GM18498 (cell line): ENCODE data around the gene PIK3CG.
A peak's percentile ranks its signal among the peaks of the same experiment; 100 is the strongest.
"Not testable (repeated sequence)": the region's sequence is repeated elsewhere in the genome, so short reads cannot be mapped to it uniquely, and the experiment has no call there.

Experiments
- ATAC-seq: cut with Tn5 transposase; IDR thresholded peaks from one replicate; pipeline ENCODE4 v1.9.1; 2021; ENCODE audit warnings: mild to moderate bottlenecking, moderate library complexity; ENCODE audit not compliant: unreplicated experiment

The PIK3CG gene

DNA sequence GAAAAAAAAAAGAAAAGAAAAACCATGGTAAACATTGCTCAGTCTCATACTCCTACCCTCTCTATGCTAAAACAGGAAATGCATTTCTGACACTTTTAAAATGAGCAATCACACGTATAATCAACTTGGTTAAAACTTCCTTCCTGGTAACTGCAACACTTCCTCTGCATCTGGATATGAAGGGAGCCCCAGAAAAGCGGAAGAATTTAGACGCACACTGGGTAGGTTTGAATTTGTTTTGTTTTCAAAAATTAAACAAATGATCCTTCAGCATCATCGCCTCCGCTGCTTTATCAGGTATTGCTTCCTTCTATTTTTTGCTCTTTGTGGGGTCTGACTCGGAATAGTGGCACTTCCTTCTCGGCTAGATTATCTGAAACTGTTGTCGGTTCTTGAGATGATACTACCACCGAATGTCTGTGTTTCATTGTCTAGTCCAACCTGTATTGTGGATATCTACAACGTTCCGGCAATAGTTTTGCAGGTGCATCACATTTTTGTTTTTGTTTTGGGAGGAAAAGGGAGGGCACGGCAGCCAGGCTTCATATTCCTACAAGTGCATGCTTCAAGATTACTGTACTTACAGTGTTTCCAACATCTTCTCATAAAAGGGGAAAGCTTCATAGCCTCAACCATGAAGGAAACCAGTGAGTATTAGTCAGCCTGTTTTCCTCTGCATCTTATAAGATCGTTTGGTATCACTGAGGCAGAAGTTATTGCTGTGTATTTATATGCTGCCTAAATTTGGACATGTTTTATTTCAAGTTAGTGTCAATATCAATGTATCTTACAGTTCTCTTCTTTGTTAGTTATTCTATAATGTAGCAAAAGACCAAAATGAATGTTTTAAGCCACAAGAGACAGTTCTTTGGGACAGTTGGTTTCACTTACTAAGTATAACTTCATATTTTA lies at the start of gene PIK3CG:
Gene PIK3CG, plus strand, starts transcription at position 153 of the 912 bp plus-strand sequence. CDS start 2,280 bp downstream, outside the sequence.
- ATAC-seq = peak; percentile 75

DNA sequence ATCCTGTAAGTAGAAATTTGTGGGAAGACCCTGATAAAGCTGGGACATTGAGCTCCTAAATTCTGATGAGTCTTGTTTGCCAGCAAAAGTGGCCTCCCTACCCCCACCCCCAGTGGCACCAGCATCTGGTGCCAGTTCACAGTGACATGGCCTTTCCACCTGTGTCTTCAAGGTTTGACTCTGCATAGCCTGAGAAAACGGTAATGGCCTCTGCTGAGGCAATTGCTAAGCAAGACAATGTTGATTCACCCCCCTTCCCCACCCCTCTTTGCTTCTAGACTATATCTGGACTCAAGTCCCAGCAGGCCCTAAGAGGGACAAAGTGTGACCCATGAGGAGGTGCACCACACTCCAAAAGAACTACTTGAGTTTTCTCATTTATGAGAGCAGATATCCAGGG lies 48.0 kb upstream of the PIK3CG start:
- no peak for ATAC-seq

DNA sequence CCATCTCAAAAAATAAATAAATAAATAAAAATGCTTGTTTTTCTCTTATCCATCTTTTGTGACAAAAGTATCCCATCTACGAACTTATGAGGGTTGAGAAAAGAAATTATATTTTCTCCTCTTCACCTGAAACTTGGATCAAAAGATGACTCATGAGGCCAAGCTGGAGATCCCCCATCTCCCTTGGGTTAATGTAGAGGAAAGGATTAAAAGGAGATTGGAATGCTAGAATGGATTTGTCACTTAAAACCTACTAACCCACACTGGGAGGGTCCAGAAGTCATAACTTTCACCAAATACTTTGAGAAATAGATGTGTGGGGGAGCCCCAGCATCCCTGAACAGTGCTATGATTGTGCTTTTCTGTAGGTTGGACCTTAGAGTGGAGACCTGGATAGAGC lies 46.3 kb upstream of the PIK3CG start:
- ATAC-seq = no peak

DNA sequence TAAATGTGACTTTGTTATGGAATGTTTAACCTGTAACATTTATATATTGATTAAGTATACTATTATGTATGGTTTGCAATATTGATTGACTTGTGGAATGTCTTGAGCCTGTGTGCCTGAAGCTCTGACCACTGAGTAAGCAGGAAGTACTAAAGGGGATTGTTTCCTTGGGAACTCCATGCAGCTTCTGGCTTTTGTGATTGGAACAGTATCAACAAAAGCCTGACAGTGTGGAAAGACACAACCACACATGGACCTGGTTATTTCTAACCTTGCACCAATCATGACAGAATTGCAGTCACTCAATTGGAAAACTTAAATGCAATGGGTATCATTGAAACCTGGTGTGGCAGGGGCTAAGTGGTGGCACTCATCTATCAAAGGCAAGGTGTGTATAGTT lies 45.5 kb upstream of the PIK3CG start:
- no peak for ATAC-seq

DNA sequence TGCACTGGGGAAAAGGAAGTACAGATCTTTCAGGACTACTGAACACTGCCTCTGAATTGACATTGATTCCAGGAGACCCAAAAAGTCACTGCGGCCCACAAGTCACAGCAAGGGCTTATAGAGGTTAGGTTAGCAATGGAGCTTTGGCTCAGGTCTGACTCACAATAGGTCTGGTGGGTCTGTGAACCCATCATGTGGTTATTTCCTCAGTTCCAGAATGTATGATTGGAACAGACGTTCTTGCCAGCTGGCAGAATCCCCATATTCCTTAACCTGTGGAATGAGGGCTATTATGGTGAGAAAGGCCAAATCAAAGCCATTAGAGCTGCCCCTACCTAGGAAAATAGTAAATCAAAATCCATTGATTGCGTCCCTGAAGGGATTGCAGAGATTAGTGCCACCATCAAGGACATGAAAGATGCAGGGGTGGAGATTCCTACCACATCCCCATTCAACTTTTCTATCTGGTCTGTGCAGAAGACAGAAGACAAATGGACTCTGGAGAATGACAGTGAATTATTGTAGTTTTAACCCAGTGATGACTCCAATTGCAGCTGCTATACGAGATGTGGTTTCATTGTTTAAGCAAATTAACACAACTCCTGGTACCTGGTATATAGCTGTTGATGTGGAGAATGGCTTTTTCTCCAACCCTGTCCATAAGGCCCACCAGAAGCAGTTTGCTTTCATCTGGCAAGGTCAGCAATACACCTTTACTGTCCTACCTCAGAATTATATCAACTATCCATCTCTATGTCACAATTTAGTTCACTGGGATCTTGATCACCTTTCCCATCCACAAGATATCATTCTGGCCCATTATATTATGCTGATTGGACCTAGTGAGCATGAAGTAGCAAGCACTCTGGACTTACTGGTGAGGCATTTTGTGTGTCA lies 44.5 kb upstream of the PIK3CG start:
- ATAC-seq = no peak

DNA sequence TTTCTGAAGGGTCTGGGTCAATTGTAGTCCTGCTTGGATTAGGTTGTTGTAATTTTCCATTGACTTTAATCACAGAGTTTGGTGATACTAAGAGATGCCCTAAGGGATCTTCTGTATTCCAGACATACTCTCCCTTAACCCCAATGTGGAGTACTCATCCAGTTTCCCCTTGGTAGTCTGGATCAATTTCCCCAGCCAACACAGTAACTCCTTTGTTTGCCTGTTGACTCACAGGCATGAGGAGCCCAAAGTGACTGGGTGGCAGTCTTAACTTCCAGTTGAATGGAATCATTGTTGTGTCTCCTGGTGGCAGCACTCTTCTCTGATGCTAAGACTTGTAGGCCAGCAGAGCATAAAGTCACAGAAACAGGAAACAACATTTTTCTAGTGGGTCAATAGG lies 41.5 kb upstream of the PIK3CG start:
- ATAC-seq = no peak

DNA sequence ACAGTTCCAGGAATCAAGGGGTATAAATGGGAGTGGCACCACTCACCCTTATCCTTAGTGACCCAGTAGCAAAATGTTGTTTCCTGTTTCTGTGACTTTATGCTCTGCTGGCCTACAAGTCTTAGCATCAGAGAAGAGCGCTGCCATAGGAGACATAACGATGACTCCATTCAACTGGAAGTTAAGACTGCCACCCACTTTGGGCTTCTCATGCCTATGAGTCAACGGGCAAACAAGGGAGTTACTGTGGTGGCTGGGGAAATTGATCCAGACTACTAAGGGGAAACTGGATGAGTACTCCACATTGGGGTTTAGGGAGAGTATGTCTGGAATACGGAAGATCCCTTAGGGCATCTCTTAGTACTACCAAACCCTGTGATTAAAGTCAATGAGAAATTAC lies 40.6 kb upstream of the PIK3CG start:
- ATAC-seq = no peak

DNA sequence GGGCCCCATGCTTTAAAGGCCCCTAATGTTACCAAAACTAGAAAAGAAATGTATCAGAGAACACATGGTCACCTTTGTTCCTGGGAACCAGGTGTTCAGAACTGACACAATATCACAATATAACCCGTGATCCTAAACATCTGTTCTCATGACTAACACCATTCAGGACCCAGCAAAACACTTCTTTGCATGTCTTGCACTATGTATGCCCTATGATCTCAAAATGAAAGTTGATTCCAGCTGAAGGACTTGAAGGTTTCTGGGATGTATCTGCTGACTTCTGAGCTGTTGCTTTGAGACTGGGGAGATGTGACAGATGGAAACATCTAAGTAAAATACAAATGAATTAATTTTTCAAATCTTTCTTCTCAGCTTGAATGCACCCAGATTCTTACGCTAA lies 37.5 kb upstream of the PIK3CG start:
- ATAC-seq = no peak

DNA sequence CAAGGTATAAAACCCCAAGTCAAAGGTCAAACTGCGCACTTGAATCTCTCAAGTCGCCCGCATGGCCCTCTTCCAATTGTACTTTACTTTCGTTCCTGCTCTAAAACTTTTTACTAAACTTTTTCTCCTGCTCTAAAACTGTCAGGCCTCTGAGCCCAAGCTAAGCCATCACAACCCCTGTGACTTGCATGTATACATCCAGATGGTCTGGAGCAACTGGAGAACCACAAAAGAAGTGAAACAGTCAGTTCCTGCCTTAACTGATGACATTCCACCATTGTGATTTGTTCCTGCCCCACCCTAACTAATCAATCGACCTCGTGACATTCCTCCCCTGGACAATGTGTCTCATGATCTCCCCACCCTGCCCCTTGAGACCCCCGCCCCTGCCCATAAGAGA lies 35.6 kb upstream of the PIK3CG start:
- no peak for ATAC-seq

DNA sequence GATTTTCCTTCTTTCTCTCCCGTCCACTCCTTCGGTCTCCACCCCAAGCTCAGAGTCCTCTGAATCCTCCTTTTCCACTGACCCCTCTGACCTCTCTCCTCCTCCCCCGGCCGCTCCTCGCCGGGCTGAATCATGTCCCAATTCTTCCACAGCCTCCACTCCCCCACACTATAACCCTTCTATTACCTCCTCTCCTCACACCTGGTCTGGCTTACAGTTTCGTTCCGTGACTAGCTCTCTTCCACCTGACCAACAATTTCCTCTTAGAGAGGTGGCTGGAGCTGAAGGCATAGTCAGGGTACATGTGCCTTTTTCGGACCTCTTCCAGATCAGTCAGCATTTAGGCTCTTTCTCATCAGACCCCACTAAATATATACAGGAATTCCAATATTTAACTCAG lies 34.2 kb upstream of the PIK3CG start:
- not testable (repeated sequence) for ATAC-seq

DNA sequence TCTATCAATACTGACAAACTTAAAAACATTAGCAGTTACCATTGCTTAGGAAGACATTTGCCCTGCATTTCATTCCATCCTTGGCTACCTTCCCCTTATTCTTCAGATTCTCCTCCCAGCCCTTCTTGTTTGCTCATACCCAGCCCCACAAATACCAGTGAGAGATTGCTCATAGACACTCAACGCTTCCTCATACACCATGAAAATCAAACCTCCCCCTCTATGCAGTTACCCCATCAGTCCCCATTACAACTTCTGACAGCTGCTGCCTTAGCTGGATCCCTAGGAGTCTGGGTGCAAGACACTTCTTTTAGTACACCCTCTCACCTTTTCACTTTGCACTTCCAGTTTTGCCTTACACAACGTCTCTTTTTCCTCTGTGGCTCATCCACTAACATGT lies 28.3 kb upstream of the PIK3CG start:
- no peak for ATAC-seq

DNA sequence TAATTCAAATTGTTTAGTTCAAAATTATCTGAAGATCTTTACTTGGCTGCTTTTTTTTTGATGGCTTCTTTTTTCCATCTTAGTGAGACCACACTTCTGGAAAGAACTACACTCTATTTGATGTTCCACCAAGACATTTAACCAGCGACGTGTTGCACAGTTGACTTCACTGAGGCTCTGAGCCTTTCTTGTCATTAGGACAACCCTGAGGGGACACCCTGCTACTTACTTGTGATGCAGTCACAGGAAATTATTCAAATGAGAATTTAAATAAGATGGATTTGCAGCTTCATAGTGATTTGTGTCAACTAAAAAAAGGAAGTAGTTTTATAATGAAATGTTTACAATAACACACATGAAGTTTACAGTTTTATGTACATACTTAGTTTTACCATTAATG lies 25.6 kb upstream of the PIK3CG start:
- ATAC-seq = no peak

DNA sequence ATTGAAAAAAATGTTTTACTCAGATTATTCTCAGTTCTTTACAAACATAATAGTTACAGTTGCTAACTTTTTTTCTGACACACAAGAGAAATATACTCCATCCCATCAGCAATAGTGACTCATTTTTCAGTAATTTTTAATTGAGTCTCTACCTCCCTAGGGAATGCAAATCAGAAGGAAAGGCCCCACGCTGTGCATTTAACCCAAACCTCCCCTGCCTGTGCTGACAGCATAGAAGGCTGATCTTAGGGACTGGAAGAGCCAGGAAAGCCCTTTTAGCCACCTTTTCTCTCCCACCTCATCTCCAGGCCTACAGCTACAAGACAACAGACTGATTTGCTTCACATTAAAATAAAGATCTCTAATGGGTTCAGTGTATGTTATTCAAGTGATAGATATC lies 24.7 kb upstream of the PIK3CG start:
- no peak for ATAC-seq

DNA sequence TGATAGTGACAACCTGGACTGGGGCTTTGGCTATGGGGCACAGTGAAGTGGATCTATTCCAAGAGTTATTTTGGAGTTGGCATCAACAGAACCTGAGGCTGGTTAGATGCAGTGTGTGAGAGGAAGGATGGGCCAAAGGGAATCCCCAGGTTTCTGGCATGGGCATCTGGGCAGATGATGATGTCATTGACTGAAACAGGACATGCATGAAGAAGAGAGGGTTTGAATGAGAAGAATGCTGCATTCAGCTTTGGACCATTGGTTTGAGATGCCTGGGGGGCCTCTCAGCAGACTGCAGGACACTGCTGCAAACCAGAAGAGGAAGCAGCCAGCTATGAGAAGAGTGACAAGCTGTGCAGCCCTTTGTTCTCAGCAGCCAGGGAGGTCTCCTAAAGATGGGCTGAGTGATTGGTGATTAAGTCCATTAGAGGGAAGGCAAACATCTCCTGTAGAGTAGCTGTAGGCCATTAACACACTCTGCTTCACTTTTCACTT lies 23.1 kb upstream of the PIK3CG start:
- ATAC-seq = no peak

DNA sequence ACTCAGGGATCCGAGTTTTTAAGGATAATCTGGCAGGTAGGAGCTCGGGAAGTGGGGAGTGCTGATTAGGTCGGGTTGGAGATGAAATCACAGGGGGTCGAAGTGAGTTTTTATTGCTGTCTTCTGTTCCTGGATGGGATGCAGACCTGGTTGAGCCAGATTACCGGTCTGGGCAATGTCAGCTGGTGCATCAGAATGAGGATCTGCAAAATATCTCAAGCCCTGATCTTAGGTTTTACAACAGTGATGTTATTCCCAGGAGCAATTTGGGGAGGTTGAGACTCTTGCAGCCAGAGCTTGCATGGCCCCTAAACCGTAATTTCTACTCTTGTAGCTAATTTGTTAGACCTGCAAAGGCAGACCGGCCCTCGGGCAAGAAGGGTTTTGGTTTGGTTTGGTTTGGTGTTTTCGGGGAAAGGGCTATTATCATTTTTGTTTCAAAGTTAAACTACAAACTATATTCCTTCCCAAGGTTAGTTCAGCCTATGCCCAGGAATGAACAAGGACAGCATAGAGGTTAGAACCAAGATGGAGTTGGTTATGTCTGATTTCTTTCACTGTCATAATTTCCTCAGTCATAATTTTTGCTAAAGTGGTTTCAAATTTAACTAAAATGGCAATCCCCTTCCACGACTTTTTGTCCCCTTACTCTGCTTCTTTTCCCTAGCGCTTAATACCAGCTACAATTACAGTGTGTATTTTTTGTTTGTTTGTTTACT lies 20.6 kb upstream of the PIK3CG start:
- no peak for ATAC-seq

DNA sequence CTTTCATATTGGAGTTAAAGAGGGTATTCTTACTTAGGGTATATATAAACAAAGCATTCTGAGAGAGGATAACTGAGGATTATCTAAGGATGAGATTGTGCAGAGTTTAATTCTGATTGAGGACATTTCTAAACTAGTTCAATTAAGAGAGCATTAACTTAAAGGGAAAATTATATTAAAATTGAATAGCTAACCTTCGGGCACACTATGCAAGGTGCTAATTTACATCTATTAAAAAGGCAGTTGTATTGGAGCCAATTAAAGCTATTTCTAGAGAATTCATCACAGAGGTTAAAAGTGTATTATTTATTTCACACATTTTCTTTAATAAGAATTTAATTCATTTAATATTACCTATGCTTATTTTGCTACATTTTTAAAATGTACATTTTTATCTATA lies 17.0 kb upstream of the PIK3CG start:
- ATAC-seq = no peak

DNA sequence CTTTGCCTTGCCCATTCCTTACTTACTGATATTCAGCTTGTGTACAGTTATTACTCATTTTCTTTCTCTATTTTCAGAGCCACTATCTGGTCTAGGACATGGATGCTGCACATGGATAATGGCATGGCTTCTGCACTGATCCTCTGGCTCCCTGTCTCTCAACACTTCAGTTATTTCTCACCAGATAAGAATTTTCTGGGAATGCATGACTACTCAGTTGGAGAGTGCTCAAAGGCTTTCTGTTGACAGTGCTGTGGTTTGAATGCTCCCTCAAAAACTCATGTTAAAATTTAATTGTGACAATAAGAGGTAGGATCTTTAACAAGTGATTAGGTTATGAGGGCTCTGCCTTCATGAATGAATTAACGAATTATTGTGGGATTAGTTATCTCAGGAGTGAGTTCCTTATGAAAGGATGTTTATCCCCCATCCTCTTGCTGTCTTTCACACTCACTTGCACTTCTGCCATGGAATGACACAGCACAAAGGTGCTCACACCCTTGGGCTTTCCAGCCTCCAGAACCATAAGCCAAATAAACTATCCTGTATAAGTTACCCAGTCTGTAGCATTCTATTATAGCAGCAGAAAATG lies 16.1 kb upstream of the PIK3CG start:
- no peak for ATAC-seq

DNA sequence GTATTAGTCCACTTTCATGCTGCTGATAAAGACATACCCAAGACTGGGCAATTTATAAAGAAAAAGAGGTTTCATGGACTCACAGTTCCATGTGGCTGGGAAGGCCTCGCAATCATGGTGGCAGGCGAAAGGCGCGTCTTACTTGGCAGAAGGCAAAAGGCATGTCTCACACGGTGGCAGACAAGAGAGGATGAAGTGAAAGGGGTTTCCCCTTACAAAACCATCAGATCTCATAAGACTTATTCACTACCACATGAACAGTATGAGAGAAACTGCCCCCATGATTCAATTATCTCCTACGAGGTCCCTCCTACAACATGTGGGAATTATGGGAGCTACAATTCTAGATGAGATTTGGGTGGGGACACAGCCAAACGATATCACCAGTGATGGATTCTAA lies 13.4 kb upstream of the PIK3CG start:
- not testable (repeated sequence) for ATAC-seq

DNA sequence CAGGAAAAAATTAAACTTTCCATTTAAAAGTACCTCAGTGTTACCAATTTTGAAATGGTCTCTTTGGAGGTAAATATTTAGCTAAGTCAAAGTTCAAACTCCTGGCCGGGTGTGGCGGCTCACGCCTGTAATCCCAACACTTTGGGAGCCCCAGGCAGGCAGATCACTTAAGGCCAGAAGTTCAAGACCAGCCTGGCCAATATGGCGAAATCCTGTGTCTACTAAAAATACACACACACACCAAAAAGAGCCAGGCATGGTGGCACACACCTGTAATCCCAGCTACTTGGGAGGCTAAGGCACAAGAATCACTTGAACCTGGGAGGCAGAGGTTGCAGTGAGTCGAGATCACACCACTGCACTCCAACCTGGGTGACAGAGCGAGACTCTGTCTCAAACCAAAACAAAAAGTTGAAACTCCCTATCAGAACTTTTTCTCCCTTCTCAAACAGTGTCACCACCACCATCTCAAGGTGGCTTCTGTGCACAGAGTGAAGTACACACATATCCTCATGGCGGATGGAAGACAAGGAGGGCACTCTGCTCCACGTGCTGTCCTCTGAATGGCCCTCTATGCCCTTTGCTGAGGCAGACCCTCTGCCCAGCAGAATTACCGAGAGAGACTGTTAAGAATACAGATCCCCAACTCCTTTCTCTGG lies 11.7 kb upstream of the PIK3CG start:
- no peak for ATAC-seq

DNA sequence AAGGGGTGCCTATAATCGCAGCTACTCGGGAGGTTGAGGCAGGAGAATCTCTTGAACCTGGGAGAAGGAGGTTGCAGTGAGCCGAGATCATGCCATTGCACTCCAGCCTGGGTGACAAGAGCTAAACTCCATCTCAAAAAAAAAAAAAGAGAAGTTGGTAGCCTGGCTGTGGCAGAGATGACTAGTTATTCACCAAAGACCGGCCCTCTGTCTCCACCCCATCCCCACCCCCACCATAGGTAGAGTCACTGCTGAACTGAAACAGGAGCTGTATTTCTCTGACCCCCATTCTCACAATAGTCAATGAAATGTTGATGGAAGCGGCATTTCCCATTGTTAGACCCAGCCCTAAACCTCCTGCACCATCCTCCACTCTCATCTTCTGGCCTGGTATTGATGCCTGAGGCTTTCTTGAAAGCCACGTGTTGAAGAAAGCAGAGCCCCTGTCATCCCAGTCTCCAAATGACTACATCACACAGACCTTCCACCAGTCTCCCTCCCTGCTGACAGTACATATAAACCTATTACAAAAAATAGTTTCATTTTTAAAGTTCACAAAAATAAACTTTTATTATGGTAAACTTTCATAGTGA lies 9.4 kb upstream of the PIK3CG start:
- no peak for ATAC-seq
